NCI-H774 (cell line): ENCODE results near the gene AP2A2.
"Not testable (repeated sequence)": the region's sequence is repeated elsewhere in the genome, so short reads cannot be mapped to it uniquely, and the experiment has no call there.

ENCODE experiments used
- DNase-seq: peaks from one replicate; lab custom pipeline; 2025; lab: John Stamatoyannopoulos, UW

Gene AP2A2

GRCh38 chr11:975376-975775, 49.7 kb downstream of the AP2A2 start:
- DNase-seq: not testable (repeated sequence)

GRCh38 chr11:975827-976226, 50.2 kb downstream of the AP2A2 start:
- no peak for DNase-seq

- DNase-seq: no peak
Observed at GRCh38 chr11:976431-977160, 50.9 kb downstream of the AP2A2 start.

GRCh38 chr11:977830-978720, 52.4 kb downstream of the AP2A2 start:
- DNase-seq: no peak

- no peak for DNase-seq
Observed at GRCh38 chr11:978781-979180, 53.1 kb downstream of the AP2A2 start.

GRCh38 chr11:980438-981357, 55.0 kb downstream of the AP2A2 start:
- DNase-seq: no peak

- DNase-seq: no peak
Observed at GRCh38 chr11:981764-982163, 56.1 kb downstream of the AP2A2 start.

- DNase-seq: no peak
Observed at GRCh38 chr11:984546-984945, 58.9 kb downstream of the AP2A2 start.

- DNase-seq: no peak
Observed at GRCh38 chr11:985406-985805, 59.7 kb downstream of the AP2A2 start.

GRCh38 chr11:985848-986247, 60.2 kb downstream of the AP2A2 start:
- DNase-seq: no peak

- DNase-seq: no peak
Observed at GRCh38 chr11:986270-986951, 60.7 kb downstream of the AP2A2 start.

- no peak for DNase-seq
Observed at GRCh38 chr11:986952-987305, 61.3 kb downstream of the AP2A2 start.

- no peak for DNase-seq
Observed at GRCh38 chr11:987671-988070, 62.0 kb downstream of the AP2A2 start.

GRCh38 chr11:990101-990500, 64.4 kb downstream of the AP2A2 start:
- no peak for DNase-seq

GRCh38 chr11:991034-991433, 65.4 kb downstream of the AP2A2 start:
- no peak for DNase-seq

- DNase-seq: no peak
Observed at GRCh38 chr11:991711-992307, 66.1 kb downstream of the AP2A2 start.

GRCh38 chr11:992577-992976, 66.9 kb downstream of the AP2A2 start:
- DNase-seq: no peak

GRCh38 chr11:993632-994167, 68.0 kb downstream of the AP2A2 start:
- no peak for DNase-seq

- no peak for DNase-seq
Observed at GRCh38 chr11:995044-995751, 69.5 kb downstream of the AP2A2 start.

GRCh38 chr11:995752-996420, 70.2 kb downstream of the AP2A2 start:
- DNase-seq: no peak
